NCI-H1694 treated with DMSO at 0.1 percent for 48 hours (cell line): ENCODE data around the gene ERN1.
A peak's percentile ranks its signal among the peaks of the same experiment; 100 is the strongest.
"Not testable (repeated sequence)": the region's sequence is repeated elsewhere in the genome, so short reads cannot be mapped to it uniquely, and the experiment has no call there.

Experiments
- DNase-seq: peaks from one replicate; lab custom pipeline; 2025; lab: John Stamatoyannopoulos, UW

Gene ERN1

DNA sequence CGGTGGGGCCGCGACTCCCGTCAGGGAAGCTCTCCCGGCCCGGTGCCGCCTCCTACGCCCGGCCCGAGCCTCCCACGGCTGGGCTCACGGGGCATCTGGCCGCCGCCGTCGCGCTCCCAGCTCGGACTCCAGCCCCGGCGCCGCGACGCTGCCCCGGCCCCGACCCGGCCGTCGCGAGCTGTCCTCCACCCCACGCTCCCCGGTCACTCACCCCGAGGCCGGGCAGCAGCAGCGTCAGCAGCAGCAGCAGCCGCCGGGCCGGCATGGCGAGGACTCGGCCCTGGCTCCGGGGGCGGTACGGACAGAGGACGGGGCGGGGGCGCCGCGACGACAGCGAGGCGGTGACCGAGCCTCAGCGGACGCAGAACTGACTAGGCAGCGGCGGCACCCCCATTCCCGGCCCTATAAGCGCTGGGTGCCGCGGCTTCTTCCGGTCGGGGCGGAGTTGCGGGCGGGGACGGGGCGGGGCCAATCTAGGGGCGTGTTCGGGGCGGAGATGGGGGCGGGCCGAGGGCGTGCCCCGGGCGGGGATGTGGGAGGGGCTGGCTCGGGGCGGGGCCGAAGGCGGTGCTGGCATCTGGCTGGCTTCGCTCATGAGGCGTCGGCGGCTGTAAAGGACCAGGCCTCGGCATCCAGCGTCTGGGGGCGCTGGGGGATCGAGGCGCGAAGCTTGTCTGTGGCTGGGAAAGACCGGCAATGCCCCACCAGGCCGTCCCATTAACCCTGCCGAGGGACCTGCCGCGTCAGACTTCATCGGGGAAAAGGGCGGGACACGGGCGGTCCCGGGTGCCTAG lies at the start of gene ERN1:
Gene ERN1 (minus strand): TSS at position 380 of the 794 bp plus-strand sequence. CDS start 115 bp downstream, at position 265.
- peak; percentile 57 for DNase-seq

- DNase-seq, result not testable (repeated sequence)
Observed at GRCh38 chr17:64179024-64179423, 49.1 kb upstream of the ERN1 start.

GRCh38 chr17:64178011-64178825 lies 48.3 kb upstream of the ERN1 start:
- DNase-seq, result no peak

- DNase-seq, result no peak
Observed at GRCh38 chr17:64177311-64178010, 47.5 kb upstream of the ERN1 start.

DNA sequence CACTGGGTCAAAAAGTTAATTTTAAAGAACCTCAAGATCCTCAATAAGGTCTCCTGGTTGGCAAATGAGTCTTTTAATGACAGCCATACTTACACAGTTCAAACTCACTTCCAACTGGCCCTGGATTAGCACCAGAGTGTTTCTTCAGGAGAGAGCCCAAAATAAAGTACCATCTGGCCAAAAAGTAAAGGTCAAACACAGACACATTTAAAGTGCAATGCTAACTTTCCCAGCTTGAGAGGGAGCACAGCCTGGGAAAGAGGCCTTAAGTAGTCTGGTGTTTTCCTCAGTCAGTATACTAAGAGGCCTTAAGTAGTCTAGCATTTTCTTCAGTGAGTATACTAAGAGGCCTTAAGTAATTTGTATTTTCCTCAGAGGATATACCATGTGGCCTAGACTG lies 46.6 kb upstream of the ERN1 start:
- no peak for DNase-seq

- DNase-seq, result peak; percentile 81
Observed at GRCh38 chr17:64174686-64175456, 44.9 kb upstream of the ERN1 start.

- no peak for DNase-seq
Observed at GRCh38 chr17:64173646-64174045, 43.7 kb upstream of the ERN1 start.

GRCh38 chr17:64172510-64172909 lies 42.6 kb upstream of the ERN1 start:
- no peak for DNase-seq

GRCh38 chr17:64171041-64171440 lies 41.1 kb upstream of the ERN1 start:
- no peak for DNase-seq

- no peak for DNase-seq
Observed at GRCh38 chr17:64170286-64170685, 40.3 kb upstream of the ERN1 start.

DNA sequence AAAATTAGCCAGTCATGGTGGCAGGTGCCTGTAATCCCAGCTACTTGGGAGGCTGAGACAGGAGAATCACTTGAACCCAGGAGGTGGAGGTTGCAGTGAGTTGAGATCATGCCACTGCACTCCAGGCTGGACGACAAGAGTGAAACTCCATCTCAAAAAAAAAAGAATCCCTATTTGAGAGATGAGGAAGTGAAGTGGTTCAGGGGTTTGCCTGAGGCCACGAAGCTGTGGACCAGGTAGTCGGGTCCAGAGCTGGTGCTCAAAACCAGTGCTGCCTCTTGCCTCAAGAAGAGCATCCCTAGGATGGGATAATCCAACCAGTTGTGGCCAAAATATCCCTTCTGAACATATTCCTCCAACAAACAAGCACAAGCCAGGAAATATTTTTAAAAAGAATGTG lies 37.7 kb upstream of the ERN1 start:
- DNase-seq, result not testable (repeated sequence)

DNA sequence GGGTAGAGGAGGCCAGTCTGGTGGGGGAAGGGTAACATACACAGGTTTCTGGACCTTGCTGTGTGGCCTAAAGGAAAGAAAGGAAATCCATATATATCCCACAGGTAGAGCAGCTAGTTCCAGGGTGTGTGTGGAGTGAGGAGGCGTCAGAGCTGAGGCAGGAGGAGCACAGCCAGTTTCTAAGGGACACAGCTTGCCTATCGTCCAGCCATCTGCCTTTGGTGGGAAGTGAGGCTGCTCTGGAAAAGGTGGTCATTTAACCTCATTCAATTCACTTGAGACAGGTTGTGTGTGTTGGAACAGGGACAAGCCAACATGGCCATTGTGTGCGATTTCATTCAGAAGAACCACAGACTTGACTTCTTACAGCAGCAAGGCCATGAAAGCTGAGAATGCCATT lies 36.9 kb upstream of the ERN1 start:
- DNase-seq, result no peak

DNA sequence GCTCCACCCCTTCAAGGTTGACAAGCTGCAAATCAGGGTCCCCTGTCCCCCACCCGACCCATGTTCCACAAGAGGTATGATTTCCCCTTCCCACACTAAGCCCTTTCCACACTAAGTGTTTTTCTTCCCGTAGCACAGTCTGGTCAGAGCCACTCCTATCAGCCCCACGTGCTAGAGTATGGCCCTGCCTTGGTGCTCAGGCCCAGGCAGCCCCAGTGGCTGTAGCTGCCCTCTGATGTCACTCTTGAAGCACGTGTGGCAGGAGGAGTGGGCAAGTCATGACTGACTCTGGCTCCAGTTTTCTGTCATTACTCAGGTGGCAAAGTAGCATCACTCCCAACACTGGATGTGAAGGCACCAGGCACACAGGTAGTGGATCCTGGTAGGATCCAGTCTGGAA lies 35.4 kb upstream of the ERN1 start:
- DNase-seq, result no peak

- no peak for DNase-seq
Observed at GRCh38 chr17:64164596-64165285, 34.8 kb upstream of the ERN1 start.

DNA sequence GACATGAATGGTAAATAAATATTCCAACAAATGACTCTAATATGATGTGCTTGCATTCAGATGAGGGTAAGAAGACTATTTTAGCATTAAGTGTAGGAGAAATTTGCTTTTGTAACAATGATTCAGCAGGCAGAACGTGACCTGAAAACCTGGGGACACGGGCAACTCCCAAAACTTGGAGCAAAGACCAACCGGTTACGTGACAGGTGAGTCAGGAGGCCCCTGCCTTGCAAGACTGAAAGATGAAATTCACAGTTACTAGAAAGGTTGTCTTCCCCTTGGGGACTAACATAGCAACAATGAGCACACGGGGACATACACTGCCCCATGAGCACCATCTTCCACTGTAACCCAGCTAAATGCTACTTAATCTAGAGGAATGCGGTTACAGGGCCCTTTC lies 33.5 kb upstream of the ERN1 start:
- DNase-seq, result no peak

GRCh38 chr17:64162554-64162953 lies 32.6 kb upstream of the ERN1 start:
- DNase-seq, result no peak

- DNase-seq, result no peak
Observed at GRCh38 chr17:64161380-64162176, 31.6 kb upstream of the ERN1 start.

GRCh38 chr17:64160378-64160777 lies 30.4 kb upstream of the ERN1 start:
- DNase-seq, result no peak

- no peak for DNase-seq
Observed at GRCh38 chr17:64158831-64159590, 29.1 kb upstream of the ERN1 start.

DNA sequence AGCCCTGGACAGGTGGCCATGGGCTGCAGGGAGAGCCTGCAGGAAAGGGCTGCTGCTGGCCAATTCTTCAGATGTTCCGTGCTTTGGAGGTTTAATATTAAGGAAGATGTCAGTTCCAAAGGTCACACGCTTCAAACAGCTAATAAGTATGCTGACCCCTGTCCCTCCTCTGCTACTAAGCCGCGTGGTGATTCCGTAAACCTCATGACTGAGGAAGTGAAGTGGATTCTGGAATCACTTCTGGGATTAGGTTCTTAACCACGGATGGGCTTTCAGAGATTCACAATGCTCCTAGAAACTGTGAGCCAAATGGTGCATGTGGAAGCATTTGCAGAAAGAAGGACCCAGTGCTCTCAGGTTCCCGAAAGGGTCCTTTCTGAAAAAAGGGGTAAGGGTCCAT lies 28.5 kb upstream of the ERN1 start:
- DNase-seq, result no peak
